Endothelial cell of hepatic sinusoid (primary cell): ENCODE measurements around the gene NTM.

Experiments
- in situ Hi-C: cut with HindIII; loops from 2 replicates; pipeline ENCODE4 v1.10.0; 2017; ENCODE audit warnings: low sequenced_read_pairs

NTM gene

DNA sequence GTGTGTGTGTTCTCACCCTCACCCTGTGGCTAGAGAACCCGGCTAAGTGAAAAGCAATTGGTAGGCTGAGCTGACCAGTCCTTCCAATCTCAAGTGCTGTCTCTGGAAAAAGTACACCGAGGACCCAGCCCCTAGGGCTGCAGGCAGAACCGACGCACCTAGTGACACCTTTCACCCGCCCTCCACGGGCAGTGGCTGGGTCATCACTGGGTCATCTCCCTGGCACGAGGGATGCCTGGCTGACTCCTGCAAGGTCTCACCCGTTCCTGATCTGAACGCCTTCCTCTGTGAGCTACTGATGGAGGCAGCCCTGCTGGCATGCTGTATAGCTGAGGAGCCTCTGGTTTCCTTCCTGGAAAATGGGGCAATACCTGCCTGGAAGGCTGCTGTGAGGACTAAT lies 311.5 kb downstream of the NTM start:
- in situ Hi-C loops, result no loop called here

GRCh38 chr11:131682373-131683015 lies 312.1 kb downstream of the NTM start:
- in situ Hi-C loops, result no loop called here

GRCh38 chr11:131683131-131683530 lies 312.7 kb downstream of the NTM start:
- in situ Hi-C loops, result no loop called here

GRCh38 chr11:131683666-131684065 lies 313.3 kb downstream of the NTM start:
- in situ Hi-C loops, result no loop called here

DNA sequence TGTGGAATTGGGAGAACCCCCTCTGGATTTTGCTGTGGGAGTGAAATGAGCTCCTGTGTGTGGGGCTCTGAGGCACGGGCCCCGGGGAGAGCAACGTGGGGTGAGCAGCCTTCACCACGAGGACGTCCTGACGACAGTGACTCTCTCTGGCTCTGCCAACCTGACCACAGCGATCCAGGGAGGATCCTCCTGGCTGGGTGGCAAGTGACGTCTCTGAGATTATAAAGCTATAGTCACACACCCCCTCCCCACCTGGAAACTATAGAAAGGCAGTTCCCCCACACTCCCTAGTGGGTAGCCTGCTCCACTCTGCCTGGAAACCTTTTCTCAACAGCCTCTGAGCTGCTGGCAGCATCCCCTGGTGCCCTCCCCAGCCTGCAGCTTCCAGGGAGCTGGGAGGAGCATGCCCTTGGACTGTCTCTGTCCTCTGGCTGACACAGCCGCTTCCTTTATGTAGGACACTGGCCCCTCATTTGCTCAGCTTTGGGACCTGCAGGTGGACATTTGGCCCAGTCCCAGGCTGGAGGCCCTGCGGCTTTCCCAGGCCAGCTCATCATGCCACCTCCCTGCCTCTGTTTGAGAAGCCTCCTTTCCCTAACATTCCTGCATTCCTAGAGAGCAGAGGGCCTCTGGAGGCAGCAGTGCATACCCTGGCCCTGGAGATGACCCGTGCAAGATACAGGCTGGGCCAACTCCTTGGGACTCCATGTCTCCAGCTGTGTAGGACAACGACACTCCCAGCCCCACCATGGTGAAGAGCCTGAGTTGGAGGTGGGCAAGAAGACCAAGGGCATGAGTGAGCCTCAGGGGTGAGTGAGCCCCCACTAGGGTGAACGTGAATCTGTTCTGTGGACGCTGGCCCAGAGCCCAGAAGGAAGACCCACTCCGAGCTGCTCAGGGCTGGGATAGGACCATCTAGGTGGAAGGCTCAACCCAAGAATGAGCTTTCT lies 314.0 kb downstream of the NTM start:
- in situ Hi-C loops, result no loop called here

GRCh38 chr11:131685206-131685605 lies 314.8 kb downstream of the NTM start:
- in situ Hi-C loops, result no loop called here

DNA sequence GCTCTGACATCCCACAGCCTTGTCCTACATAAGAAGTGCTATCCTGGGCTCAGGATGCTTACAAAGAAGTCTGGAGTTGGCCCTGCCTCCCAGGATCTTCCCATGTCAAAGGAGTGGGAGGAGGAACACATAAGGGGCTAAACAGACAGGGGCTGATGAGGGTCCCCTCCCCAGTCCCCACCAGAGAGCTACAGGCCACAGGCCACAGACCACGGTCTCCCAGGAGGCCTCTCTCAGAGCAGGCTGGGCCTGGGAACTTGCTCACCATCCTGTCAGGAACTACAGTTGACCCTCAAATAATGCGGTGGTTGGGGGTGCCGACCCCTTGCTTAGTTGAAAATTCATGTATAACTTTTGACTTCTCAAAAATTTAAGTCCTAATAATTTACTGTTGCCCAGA lies 315.5 kb downstream of the NTM start:
- in situ Hi-C loops, result no loop called here

- in situ Hi-C loops, result no loop called here
Measured at GRCh38 chr11:131686836-131687235, 316.4 kb downstream of the NTM start.

DNA sequence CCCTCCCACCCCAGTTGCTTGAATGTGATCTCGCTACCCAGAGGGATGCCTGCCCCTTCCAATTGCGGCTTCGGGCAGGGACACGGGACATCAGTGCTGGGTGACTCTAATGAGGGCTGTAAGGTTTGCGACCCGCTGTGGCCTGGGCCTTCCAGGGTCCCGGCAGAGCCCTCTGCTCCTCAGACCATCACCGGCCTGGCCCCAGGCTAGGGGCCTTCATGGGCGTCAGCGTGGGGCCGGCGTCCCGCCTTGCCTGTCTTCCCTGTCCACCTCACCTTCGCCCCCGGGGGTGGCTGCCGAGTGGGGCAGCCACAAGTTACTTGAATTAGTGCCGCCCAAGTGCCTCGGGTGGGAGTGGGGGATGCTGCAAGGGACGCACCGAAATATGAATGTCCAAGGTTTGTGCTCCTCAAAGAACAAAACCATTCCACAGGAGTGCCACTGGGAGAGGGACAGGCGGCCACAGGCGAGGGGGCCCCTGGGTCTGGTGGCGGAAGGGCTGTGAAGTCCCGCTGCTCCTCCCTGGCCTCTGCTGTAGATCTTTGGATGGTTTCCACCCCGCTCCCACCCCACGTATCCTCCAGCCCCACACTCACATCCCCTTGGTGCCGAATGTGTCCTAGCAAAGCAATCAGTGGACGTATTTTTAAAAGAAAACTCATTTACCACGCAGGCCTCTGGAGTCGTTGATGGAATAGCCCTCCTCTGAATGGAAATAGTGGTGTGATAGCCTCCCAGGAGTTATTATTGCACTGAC lies 317.1 kb downstream of the NTM start:
- in situ Hi-C loops, result no loop called here

DNA sequence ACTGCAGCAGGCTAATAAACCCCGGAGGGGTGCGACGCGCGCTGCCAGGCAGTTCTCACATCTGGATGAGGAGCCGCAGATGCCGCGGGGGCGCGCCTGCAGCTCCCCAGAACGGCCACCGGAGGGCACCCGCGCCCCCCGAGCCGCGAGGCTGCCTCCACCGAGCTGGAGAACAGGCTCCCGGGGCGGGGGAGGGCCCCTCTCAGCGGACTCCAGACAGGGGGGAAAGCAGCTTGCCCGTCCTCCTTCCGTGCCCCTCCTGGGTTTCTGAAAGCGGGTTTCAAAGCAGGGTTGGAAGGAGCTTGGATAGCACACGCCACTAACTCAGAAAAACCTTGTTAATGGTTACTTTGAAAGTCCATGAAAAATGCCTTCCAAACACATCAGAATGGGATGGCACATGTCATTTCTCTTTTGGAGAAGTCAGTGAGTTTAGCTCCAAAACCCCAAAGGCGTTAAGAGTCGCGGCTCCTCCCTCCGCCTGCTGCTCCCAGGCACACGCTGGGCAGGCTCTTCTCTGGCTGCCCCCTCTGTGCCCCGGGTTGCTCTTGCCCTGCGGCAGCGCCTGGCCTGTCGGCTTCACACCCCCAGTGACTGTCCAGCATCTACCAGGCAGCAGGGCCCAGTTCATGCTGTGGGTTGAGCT lies 317.8 kb downstream of the NTM start:
- in situ Hi-C loops, result no loop called here

DNA sequence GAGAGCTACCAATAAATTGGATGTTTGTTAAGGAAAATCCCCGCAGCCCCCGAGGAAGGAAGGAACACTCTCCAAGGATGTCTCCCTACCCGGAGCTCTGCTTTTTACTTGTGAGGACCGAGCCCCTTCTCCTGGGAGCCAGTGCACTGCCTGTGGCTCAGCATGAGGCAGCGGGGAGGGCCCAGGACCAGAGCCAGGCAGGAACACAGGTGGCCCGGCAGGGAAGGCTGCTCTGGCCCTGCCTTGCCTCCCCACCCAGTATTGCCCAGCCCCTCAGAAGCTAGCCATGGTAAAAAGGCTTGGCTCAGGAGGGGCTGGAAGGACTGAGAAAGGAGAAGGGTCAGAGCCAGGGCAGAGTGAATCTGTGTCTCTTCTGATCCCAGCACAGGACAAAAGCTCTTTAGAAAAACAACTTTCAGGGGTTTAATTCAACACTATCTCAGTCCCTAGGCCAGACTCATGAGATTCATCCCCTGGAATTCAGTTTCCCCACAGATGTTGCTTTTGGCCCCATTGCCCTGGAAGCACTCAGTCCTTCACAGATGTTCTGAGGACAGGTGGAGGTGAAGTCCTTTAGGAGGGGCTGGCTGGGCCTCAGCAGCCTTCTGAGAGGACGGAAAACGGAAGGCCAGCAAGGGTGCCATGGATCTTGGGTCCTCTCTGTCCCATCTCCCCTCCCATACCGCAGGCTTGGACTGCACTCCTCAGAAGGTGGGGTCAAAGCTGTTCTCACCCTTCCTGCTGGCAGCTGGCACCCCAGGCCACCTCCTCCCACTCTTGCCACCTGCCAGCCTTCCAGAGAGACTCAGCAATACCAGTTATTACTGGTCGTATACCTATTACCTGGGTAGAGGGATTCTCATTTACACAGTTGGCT lies 318.9 kb downstream of the NTM start:
- in situ Hi-C loops, result no loop called here

DNA sequence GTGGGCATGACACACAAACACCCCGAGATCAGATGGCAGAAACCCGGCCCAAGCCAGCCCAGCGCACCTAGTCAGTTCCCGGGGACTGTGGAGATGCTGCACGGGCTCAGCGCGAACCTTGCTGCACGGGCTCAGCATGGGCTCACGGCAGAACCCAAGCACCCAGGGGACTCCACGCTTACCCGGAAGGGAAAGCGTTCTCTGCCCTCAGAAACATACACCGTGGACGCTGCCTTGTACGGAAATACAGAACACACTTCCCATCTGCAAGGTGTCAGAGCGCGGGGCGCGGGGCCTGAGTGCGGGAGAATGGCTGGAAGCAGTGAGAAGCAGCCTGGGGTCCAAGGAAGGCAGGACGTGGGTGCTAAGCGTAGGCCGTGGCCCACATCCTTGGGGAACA lies 319.9 kb downstream of the NTM start:
- in situ Hi-C loops, result no loop called here

GRCh38 chr11:131690776-131691175 lies 320.4 kb downstream of the NTM start:
- in situ Hi-C loops, result no loop called here

DNA sequence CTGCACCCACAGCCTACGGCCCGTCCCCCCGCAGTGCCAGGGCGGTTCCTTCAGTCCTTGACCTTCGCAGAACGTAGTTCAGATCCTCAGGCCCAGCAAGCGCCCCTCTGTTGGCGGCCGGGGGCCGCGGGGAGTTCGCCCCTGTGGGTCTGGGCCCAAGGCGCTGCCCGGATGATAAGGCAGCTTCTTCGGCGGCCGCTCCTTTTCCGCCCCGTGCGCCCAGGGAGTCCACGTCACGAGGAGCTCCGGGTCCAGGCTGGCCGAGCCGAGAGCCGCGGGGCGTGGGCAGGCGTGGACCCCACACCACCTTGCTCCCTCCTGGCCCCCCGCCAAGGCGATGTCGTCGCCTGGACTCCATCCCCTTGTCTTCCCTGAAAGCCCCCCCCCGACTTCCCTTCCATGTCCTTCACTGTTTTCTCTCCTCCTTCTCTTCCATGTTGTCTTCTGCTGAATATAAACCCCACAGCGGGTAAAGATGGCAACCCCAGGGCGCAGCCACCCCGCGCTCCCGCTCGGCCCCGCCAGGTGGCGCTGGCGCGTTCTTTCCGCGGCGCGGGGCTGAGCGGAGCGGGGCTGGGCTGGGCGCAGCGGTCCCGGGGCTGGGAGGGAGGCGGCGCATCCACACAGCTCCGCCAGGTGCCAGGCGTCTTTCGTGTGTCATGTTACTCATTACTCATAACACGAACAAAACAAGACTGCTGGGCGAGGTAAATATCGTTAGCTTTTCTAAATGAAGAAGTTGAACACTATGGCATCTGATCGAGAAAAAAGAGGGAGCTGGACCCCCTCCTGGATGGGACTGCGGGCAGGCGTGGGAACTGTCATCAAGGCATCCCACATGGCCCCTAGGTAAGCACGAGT lies 321.0 kb downstream of the NTM start:
- in situ Hi-C loops, result no loop called here

GRCh38 chr11:131692151-131692550 lies 321.7 kb downstream of the NTM start:
- in situ Hi-C loops, result no loop called here

DNA sequence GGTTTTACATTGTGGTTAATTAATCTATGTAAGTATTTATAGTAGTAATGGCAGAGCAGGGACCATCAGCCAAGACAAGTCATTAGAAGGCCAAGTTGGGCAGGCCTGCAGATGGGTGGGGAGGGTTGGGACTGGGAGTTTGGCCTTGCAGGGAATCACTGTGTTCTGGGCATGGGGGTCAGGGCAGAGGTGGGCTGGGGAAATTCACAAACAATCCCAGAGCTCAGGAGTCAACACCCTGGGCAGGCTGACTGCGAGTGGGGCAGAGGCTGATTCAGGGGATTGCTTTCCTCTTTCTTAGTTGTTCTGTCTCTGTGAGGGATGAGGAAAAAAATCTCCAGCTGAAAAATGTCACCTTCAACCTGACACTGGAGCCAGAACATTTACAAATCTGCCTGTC lies 322.5 kb downstream of the NTM start:
- in situ Hi-C loops, result no loop called here

DNA sequence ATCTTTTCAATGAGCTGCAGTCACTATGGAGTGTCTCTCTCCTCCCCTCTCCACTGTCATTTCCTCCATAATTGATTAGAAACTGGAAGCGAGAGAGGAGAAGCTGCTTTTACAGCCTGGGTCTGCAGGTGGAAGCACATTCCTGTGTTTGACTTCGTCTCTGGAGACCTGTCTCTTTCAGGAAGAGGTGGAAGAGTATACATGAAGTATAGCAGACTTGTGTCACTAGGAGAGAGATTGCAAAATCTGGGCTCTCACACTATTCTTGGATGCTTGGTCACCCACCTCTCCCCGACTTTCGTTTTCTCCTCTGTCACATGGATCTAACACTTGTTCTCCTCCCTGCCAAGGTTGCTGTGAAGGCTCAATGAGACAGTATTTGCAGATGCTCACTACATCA lies 323.3 kb downstream of the NTM start:
- in situ Hi-C loops, result no loop called here

GRCh38 chr11:131694526-131695424 lies 324.4 kb downstream of the NTM start:
- in situ Hi-C loops, result no loop called here
